ENCODE results near the gene VCAN.
"Not testable (repeated sequence)": the region's sequence is repeated elsewhere in the genome, so short reads cannot be mapped to it uniquely, and the experiment has no call there.

The VCAN gene

GRCh38 chr5:83471405-83472212 is at the start of gene VCAN:
Gene VCAN, plus strand, starts transcription at chr5:83471744. Its CDS starts 11,775 bp downstream, at chr5:83483519.
- DNase-seq, result no peak

- DNase-seq, result no peak
Observed at GRCh38 chr5:83422284-83422683, 49.3 kb upstream of the VCAN start.

GRCh38 chr5:83426855-83427254 is 44.7 kb upstream of the VCAN start:
- no peak for DNase-seq

- DNase-seq, result no peak
Observed at GRCh38 chr5:83428126-83428525, 43.4 kb upstream of the VCAN start.

GRCh38 chr5:83428890-83429289 is 42.7 kb upstream of the VCAN start:
- DNase-seq, result no peak

GRCh38 chr5:83430130-83431010 is 41.2 kb upstream of the VCAN start:
- DNase-seq, result no peak

- no peak for DNase-seq
Observed at GRCh38 chr5:83433891-83434290, 37.7 kb upstream of the VCAN start.

GRCh38 chr5:83434946-83435345 is 36.6 kb upstream of the VCAN start:
- DNase-seq, result no peak

- no peak for DNase-seq
Observed at GRCh38 chr5:83436276-83436675, 35.3 kb upstream of the VCAN start.

GRCh38 chr5:83437697-83438096 is 33.8 kb upstream of the VCAN start:
- DNase-seq, result not testable (repeated sequence)

GRCh38 chr5:83440826-83441225 is 30.7 kb upstream of the VCAN start:
- DNase-seq, result no peak

- no peak for DNase-seq
Observed at GRCh38 chr5:83441747-83442146, 29.8 kb upstream of the VCAN start.

GRCh38 chr5:83443534-83443933 is 28.0 kb upstream of the VCAN start:
- no peak for DNase-seq

- no peak for DNase-seq
Observed at GRCh38 chr5:83444445-83444844, 27.1 kb upstream of the VCAN start.

- no peak for DNase-seq
Observed at GRCh38 chr5:83446253-83446947, 25.1 kb upstream of the VCAN start.

- no peak for DNase-seq
Observed at GRCh38 chr5:83447533-83447932, 24.0 kb upstream of the VCAN start.

GRCh38 chr5:83450183-83450966 is 21.2 kb upstream of the VCAN start:
- DNase-seq, result no peak

GRCh38 chr5:83450967-83451248 is 20.6 kb upstream of the VCAN start:
- DNase-seq, result no peak

- no peak for DNase-seq
Observed at GRCh38 chr5:83451955-83452354, 19.6 kb upstream of the VCAN start.

GRCh38 chr5:83453937-83454336 is 17.6 kb upstream of the VCAN start:
- no peak for DNase-seq

GRCh38 chr5:83464261-83464660 is 7.3 kb upstream of the VCAN start:
- DNase-seq, result no peak

- DNase-seq, result no peak
Observed at GRCh38 chr5:83467371-83468035, 4.0 kb upstream of the VCAN start.

Measured in DMS79 (cell line).